HL-60 (cell line): ENCODE data around the gene ZC3H14.

ENCODE experiments used
- CTCF ChIP-seq: IDR thresholded peaks from one replicate; pipeline ENCODE4 v1.5.1; 2011; ENCODE audit warnings: low read length, control low read depth, inconsistent platforms; ENCODE audit not compliant: insufficient read depth
- POLR2AphosphoS5 ChIP-seq: IDR thresholded peaks from 2 replicates; pipeline ENCODE4 v1.6.1; 2012; ENCODE audit warnings: low read depth
- TF ChIP-seq, protein P1 (sequence below): IDR thresholded peaks from 2 replicates; pipeline ENCODE4 v1.6.1; 2012; ENCODE audit warnings: low read depth; ENCODE audit not compliant: insufficient replicate concordance

DNA sequence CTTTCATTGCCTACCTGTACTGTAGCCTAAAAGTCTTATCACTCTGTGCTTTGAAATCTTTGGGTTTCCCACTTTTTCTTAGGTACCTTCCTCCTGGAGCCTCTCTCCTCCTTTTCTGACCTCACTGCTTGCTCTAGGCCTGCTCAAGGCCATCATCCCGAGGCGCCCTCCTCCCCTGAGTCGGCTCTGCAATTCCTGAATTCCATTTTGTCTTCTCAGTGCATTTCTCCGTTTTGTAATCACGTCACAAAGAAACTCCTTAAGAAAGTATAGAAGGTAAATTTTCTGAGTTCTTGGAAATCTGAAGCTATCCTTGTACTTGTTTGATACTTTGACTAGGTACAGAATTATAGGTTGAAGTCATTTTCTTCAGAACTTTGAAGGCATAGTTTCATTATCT lies 25.2 kb downstream of the ZC3H14 start:
- no peak for TF ChIP-seq CTCF
- TF ChIP-seq, protein P1, sequence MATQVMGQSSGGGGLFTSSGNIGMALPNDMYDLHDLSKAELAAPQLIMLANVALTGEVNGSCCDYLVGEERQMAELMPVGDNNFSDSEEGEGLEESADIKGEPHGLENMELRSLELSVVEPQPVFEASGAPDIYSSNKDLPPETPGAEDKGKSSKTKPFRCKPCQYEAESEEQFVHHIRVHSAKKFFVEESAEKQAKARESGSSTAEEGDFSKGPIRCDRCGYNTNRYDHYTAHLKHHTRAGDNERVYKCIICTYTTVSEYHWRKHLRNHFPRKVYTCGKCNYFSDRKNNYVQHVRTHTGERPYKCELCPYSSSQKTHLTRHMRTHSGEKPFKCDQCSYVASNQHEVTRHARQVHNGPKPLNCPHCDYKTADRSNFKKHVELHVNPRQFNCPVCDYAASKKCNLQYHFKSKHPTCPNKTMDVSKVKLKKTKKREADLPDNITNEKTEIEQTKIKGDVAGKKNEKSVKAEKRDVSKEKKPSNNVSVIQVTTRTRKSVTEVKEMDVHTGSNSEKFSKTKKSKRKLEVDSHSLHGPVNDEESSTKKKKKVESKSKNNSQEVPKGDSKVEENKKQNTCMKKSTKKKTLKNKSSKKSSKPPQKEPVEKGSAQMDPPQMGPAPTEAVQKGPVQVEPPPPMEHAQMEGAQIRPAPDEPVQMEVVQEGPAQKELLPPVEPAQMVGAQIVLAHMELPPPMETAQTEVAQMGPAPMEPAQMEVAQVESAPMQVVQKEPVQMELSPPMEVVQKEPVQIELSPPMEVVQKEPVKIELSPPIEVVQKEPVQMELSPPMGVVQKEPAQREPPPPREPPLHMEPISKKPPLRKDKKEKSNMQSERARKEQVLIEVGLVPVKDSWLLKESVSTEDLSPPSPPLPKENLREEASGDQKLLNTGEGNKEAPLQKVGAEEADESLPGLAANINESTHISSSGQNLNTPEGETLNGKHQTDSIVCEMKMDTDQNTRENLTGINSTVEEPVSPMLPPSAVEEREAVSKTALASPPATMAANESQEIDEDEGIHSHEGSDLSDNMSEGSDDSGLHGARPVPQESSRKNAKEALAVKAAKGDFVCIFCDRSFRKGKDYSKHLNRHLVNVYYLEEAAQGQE: no peak
- no peak for TF ChIP-seq POLR2AphosphoS5
